Body of pancreas (tissue), 4 donors: Measurements from ENCODE around the gene STRADA. TPM values are rescaled to one million over a fixed set of nuclear protein-coding genes. Genes with fewer than 3 reads are reported as not detected.

Experiments used
- ATAC-seq: fragments of 150-250 bp; one replicate; pipeline ENCODE4 v1.9.1; 2016
- DNase-seq, 4 donors: peaks; one replicate each; pipeline ENCODE4 v3.0.0-alpha.2; 2019
- H3K27ac ChIP-seq, 4 donors: fragments of 200-600 bp; sonication (generic); 1 replicate in 3 of 4; 2 replicates in 1 of 4; pipeline versions ENCODE4 v1.5.1 to v1.6.1; 2016 to 2019; ENCODE audit warnings: mild to moderate bottlenecking in 1 of 4, mixed read lengths in 1 of 4, moderate library complexity in 1 of 4
- H3K27me3 ChIP-seq, 2 donors: fragments of 200-600 bp; sonication (generic); one replicate each; pipeline ENCODE4 v1.6.0; 2016; ENCODE audit warnings: mild to moderate bottlenecking in 1 of 2
- H3K36me3 ChIP-seq, 2 donors: fragments of 200-600 bp; sonication (generic); replicated peaks in 1 of 2; 2 replicates each; pipeline ENCODE4 v1.5.1; 2016; ENCODE audit warnings: low read depth in 2 of 2; ENCODE audit not compliant: insufficient read depth in 1 of 2
- H3K4me1 ChIP-seq: fragments of 200-600 bp; sonication (generic); one replicate; pipeline ENCODE4 v1.6.0; 2016
- H3K4me3 ChIP-seq, 2 donors: fragments of 200-600 bp; sonication (generic); 1 replicate in 1 of 2; 2 replicates in 1 of 2; pipeline ENCODE4 v1.5.1; 2016 to 2019
- H3K9me3 ChIP-seq, 3 donors: fragments of 200-600 bp; sonication (generic); 1 replicate in 2 of 3; 2 replicates in 1 of 3; pipeline ENCODE4 v1.5.1; 2016
- POLR2A ChIP-seq, 3 donors: fragments of 450-650 bp; IDR thresholded peaks; one replicate each; pipeline ENCODE4 v1.6.1; 2016; ENCODE audit warnings: antibody characterized with exemption in 3 of 3, mild to moderate bottlenecking in 2 of 3
- WGBS, 2 donors: methylation state at CpG; one replicate each; pipeline ENCODE4 v1.1.5; 2017; 5-methylcytosine and 5-hydroxymethylcytosine counted together
- intact Hi-C: fragments of 100-400 bp; cut with DNase I; formaldehyde crosslinking; loops from one replicate; pipeline ENCODE4 v1.15.1; 2023
- total RNA-seq, 2 donors: library from RNA; depleted of rRNA; stranded (reverse); fragments of >200 nt; gene quantifications; one replicate each; pipeline ENCODE4 v1.1.0, GENCODE V29; 2016
- TF ChIP-seq, protein P1 (sequence below), 7 experiments: fragments of 450-650 bp in 4 of 7; fragments of 200-600 bp in 3 of 7; sonication (generic) in 3 of 7; IDR thresholded peaks; one replicate each; pipeline ENCODE4 v1.5.1; 2016 to 2019; ENCODE audit warnings: antibody characterized with exemption in 7 of 7

STRADA gene
- total RNA-seq, 2 donors from 2014 or later: 25.4 to 26.7 TPM

DNA sequence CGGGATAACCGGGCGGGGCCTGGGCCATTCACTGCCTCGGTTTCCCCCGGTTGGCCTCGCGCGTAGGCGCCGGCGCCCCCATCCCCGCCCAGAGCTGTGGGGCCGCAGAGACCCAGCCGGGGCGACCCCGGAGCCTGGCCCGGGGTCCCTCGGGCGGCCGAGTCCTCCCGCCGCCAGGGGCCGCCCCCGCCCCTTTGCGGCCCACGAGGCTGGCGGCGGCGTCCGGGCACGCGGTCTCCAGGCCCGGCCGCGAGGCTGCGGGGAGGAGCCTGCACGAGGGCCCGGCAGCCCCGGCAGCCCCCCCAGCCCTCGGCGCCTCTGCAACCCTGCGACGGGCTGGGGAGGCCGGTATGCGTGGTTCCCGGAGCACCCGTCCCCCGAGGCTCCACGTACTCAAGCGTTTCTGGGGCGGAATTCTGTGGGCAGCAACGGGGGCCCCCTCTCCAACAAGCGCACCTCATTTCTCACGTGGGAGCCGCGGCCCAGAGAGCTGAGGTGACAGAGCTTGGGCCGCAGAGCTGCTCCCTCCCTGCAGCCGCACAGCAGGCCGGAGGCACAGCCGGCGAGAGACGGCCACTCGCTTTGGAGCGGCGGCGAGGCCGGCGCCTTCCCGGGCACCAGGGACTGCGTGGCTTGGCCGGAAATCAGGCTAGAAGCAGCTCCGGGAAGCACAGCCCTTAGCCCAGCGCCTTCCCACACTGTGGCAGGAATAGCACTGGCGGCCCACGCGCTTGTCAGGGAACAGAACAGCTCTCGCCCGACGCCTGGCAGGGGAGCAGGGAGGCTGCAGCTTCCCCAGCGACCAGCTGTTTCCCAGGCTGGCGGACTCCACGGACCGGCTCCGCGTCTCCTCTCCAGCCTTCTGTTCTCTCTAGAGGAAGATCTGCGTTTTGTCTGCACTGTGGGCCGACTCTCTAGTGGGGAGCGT is 40.8 kb downstream of the STRADA start:
- DNase-seq: peak in 3 of 4 donors; percentile 38 to 48 (median 47)
- 22 to 81% methylated on average over 3 to 71 of the region's 88 CpGs for WGBS, 2 donors
- Histone ChIP-seq H3K27ac (peak overlapping the region in 2 of 4 donors; percentile 59 to 66), H3K27me3 (no peaks in the 10 kb centered on the region), H3K36me3 (peaks cover 0 to 1% of the 10 kb centered on the region in 2 donors), H3K4me1 (peaks cover 33% of the 10 kb centered on the region), H3K9me3 (no peaks in the 10 kb centered on the region), H3K4me3 (no peak overlapping the region)
- peak; percentile 4 for ATAC-seq
- intact Hi-C loops: no loop called here
- TF ChIP-seq, protein P1, sequence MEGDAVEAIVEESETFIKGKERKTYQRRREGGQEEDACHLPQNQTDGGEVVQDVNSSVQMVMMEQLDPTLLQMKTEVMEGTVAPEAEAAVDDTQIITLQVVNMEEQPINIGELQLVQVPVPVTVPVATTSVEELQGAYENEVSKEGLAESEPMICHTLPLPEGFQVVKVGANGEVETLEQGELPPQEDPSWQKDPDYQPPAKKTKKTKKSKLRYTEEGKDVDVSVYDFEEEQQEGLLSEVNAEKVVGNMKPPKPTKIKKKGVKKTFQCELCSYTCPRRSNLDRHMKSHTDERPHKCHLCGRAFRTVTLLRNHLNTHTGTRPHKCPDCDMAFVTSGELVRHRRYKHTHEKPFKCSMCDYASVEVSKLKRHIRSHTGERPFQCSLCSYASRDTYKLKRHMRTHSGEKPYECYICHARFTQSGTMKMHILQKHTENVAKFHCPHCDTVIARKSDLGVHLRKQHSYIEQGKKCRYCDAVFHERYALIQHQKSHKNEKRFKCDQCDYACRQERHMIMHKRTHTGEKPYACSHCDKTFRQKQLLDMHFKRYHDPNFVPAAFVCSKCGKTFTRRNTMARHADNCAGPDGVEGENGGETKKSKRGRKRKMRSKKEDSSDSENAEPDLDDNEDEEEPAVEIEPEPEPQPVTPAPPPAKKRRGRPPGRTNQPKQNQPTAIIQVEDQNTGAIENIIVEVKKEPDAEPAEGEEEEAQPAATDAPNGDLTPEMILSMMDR (IDR thresholded peaks at IDR 0.05): peak in 1 of 7 experiments; percentile 3
- TF ChIP-seq POLR2A (IDR thresholded peaks at IDR 0.05): peak in 1 of 3 donors; percentile 0

DNA sequence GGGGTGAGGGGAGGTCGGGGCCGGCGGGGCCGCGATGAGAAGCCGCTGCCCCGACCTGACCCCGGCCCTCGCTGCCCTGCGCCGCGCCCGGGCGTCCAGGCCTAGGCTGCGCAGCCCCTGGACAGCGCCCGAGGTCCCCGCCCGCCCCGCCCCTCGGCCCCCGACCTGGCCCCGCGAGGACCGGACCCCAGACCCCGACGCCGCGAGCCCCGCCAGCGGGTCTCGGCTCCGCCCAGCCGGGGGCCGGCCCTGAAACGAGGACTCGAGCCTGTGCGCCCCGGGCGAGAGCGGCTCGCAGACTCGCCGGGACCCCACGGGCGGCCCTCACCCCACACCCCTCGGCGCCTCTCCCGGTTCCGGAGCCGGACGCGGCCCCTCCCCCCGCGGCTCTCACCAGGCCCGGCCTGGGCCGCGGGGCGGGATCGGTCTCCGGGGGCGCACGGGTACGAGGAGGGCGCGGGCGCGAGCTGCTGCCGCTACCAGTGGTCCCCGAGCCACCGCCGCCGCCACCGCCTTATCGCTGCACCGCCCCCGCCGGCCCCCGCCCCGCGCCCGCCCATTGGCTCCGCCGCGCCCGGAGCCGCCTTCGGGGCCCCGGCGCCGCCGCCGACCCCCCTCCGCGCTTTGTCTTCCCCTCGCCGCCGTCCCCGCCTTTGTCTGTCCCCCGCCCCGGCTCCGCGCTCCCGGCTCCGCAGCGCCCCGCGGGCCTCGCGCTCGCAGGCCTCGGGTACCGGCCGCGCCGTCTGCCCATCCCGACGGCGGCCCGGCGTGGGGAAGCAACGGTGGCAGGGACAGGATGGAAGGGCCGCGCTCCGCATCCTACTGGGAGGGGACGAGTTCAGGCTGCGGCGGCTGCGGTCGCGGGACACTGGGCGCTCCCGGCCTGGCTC is 41.7 kb downstream of the STRADA start, which contains the start of gene LIMD2:
Gene LIMD2 (minus strand): TSS at position 488 of the 890 bp plus-strand sequence. CDS start 827 bp downstream, outside the sequence.
- TF ChIP-seq, protein P1 (IDR thresholded peaks at IDR 0.05): no peak
- no peak for TF ChIP-seq POLR2A (IDR thresholded peaks at IDR 0.05)
- intact Hi-C loops: no loop called here
- WGBS, 2 donors: 1% methylated on average over 51 of the region's 133 CpGs; no CpG with 5 or more reads in 1 of the 2 donors
- ATAC-seq: peak; percentile 34
- peak within 1 kb of the TSS in 3 of 4 donors; percentile 53 to 70 (median 59) for H3K27ac ChIP-seq
- no peaks in the 10 kb centered on the region for H3K27me3 ChIP-seq
- peaks cover 33% of the 10 kb centered on the region for H3K4me1 ChIP-seq
- DNase-seq: peak; percentile 40 to 63 (median 49)
- H3K36me3 ChIP-seq: peaks cover 0 to 1% of the 10 kb centered on the region in 2 donors
- H3K9me3 ChIP-seq: no peaks in the 10 kb centered on the region
- peak within 1 kb of the TSS; percentile 16 to 30 for H3K4me3 ChIP-seq

DNA sequence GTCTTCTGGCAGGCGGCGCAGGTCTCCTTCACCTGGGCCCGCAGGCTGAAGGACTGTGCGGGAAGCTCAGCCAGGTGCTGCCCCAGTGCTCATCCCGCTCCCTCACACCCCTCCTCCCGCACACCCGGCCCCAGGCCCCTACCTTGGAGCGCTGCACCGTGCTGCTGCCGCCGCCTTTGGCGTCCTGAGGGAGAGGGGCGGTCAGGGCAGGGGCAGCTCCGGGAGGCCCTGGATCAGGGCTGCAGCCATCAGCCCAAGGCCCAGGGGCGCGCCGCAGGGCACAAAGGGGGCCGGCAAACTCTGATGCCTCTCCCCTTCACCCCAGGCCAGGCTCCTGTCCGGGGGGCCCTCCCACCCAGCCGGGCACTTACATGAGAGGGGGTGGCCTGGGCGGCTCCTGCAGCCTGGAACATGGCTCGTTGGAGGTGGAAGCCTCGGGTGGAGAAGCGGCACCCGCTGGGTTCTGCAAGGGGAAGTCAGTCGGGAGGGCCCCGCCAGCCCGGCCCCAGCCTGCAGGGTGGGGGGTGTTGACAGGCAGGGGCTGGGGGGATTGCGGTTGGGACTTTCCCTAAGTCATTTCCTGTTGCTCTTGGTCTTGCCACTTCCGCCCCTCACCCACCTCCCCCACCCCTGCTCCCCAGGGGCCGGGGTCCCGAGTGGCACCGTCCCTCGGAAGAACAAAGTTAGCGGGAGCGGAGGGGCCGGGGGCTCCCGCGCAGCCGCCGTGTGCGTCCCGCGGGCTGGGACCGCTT is 42.5 kb downstream of the STRADA start:
- H3K27ac ChIP-seq: peak overlapping the region in 3 of 4 donors; percentile 43 to 70 (median 53)
- WGBS, 2 donors: 33 to 50% methylated on average over 3 to 31 of the region's 45 CpGs

More for the DNA sequence above, 42.5 kb downstream of the STRADA start:
- TF ChIP-seq POLR2A (IDR thresholded peaks at IDR 0.05): no peak
- TF ChIP-seq, protein P1 (IDR thresholded peaks at IDR 0.05): no peak
- H3K27me3 ChIP-seq: no peaks in the 10 kb centered on the region
- peaks cover 0 to 2% of the 10 kb centered on the region in 2 donors for H3K36me3 ChIP-seq
- H3K9me3 ChIP-seq: no peaks in the 10 kb centered on the region
- peak; percentile 3 for ATAC-seq
- intact Hi-C loops: no loop called here
- peak overlapping the region; percentile 16 to 30 for H3K4me3 ChIP-seq
- peaks cover 33% of the 10 kb centered on the region for H3K4me1 ChIP-seq
- DNase-seq: peak in 3 of 4 donors; percentile 36 to 67 (median 43)
